ENCODE measurements around the gene NBR1.
"Not testable (repeated sequence)": the region's sequence is repeated elsewhere in the genome, so short reads cannot be mapped to it uniquely, and the experiment has no call there.

NBR1 gene

DNA sequence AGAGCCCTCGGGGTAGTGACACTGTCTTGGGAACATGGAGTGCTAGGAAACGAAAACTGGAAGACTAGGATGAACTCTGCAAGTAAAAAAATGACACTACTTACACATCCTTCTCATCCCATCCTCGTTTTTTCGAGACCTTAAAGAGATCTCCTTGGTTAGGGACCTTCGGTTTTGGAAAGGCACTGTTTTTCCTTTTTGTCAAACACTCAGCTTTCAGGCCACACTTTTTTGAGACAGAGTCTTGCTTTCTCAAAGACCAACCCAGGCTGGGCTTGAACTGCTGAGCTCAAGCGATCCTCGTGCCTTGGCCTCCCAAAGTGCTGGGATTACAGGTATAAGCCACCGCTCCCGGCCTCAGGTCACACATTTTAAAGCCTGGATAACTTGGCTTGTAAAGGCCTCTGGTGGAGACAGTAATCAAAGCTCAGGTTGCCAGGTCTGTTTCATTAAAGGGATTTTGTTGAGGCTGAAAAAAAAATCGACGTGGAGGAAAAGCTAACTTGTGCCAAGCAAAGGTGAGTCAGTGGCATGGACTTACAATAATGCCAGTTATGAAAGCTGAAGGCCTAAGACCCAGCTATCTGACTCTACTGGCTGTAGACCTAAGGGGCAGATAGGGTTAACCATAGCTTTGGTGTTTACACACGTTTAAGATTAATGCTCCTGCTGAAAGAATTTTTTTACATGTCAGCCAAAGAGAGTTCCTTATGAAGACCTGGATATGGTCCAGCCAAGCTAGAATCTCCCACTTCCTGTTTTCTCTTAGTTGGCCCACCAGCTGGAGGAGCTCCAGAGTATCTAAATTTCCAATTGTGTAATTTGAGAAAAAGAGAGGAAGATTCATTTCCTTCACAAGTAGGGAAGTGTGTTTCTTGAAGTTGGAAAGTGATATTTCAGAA is 823 bp downstream of the NBR1 start:
- no peaks in the 10 kb centered on the region for H3K27me3 ChIP-seq (ENCODE audit: low read depth)
- H3K4me1 ChIP-seq = peaks cover 11% of the 10 kb centered on the region
- H3K9me3 ChIP-seq = no peaks in the 10 kb centered on the region
- peak overlapping the region; percentile 64 for H3K4me3 ChIP-seq
- in situ Hi-C loops (cut with MboI; ENCODE audit: low sequenced_read_pairs) = no loop called here
- peaks cover 12% of the 10 kb centered on the region for H3K36me3 ChIP-seq (replicated peaks)
- peak; percentile 25 to 53 for DNase-seq (ENCODE audit: low spot score in 2 of 2)

DNA sequence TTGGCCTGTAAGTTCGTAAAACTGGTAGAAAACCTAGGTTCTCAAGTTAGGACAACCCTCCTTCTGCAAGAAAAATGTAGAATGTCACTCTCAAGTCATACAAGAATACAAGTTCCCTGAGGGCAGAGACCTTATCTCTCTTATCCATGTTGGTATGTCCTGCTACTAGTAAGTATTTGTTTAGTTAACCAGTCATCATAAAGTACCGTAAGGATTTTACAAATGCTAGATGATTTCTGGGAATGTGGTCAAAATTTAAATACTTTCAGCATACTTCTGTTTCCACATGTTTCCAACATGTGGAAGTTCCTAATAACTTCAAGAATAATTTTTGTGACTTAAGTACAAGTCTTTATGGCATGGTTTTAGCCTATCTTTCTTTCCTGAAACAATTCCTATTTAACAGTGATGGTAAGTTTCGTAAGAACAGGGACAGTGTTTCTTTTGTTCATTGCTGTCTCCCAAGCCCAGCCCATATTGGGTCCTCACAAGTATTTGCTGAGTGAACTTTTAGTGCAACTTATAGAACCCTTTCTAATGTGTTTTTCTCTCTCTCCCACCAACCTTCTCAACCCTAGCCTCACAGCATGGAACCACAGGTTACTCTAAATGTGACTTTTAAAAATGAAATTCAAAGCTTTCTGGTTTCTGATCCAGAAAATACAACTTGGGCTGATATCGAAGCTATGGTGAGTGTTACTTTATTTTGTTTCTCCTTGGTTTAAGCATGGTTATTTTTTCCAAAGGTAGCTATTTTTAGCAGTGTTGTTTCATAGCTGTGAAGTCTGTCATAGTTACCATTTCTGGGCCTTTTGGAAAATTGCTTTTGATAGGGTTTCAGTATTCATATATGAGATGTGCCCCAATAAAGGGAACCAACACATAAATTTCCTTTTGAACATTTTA is 4.5 kb downstream of the NBR1 start:
- Histone ChIP-seq H3K4me1 (peaks cover 15% of the 10 kb centered on the region), H3K36me3 (replicated peaks) (peaks cover 32% of the 10 kb centered on the region), H3K4me3 (no peak overlapping the region), H3K9me3 (no peaks in the 10 kb centered on the region), H3K27me3 (ENCODE audit: low read depth) (no peaks in the 10 kb centered on the region)
- DNase-seq (ENCODE audit: low spot score in 2 of 2) = no peak
- in situ Hi-C loops (cut with MboI; ENCODE audit: low sequenced_read_pairs) = no loop called here

- H3K36me3 ChIP-seq (replicated peaks) = peaks cover 32% of the 10 kb centered on the region
- no peak overlapping the region for H3K4me3 ChIP-seq
- no peaks in the 10 kb centered on the region for H3K9me3 ChIP-seq
- no peaks in the 10 kb centered on the region for H3K27me3 ChIP-seq (ENCODE audit: low read depth)
- H3K4me1 ChIP-seq = peaks cover 16% of the 10 kb centered on the region
- in situ Hi-C loops (cut with MboI; ENCODE audit: low sequenced_read_pairs) = no loop called here
- DNase-seq (ENCODE audit: low spot score in 2 of 2) = no peak
Measured at GRCh38 chr17:43176119-43176570, 5.1 kb downstream of the NBR1 start.

DNA sequence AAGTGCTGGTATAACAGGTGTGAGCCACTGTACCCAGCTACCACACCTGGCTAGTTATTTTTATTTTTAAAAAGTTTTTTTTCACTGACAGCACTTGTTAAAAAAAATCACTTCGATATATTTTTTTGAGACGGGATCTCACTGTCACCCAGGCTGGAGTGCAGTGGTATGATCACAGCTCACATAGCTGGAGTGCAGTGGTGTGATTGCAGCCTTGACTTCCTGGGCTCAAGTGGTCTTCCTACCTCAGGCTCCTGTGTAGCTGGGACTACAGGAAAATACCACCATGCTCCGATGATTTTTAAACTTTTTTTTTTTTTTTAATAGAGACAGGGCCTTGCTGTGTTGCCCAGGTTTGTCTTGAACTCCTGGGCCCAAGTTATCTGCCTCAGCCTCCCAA is 12.9 kb downstream of the NBR1 start:
- Histone ChIP-seq H3K4me3 (no peak overlapping the region), H3K27me3 (ENCODE audit: low read depth) (no peaks in the 10 kb centered on the region), H3K4me1 (peaks cover 8% of the 10 kb centered on the region; the same call in 1 of the 2 replicates), H3K36me3 (replicated peaks) (peaks cover 19% of the 10 kb centered on the region), H3K9me3 (no peaks in the 10 kb centered on the region)
- DNase-seq (ENCODE audit: low spot score in 2 of 2) = no peak
- in situ Hi-C loops (cut with MboI; ENCODE audit: low sequenced_read_pairs) = no loop called here

GRCh38 chr17:43186656-43187055 is 15.6 kb downstream of the NBR1 start:
- DNase-seq (ENCODE audit: low spot score in 2 of 2); H3K4me3 ChIP-seq; H3K27me3 ChIP-seq (ENCODE audit: low read depth); H3K4me1 ChIP-seq; in situ Hi-C loops (cut with MboI; ENCODE audit: low sequenced_read_pairs); H3K9me3 ChIP-seq: not testable (repeated sequence)
- peaks cover 32% of the 10 kb centered on the region for H3K36me3 ChIP-seq (replicated peaks)

- H3K4me1 ChIP-seq = no peaks in the 10 kb centered on the region
- H3K27me3 ChIP-seq (ENCODE audit: low read depth) = no peaks in the 10 kb centered on the region
- H3K4me3 ChIP-seq = no peak overlapping the region
- in situ Hi-C loops (cut with MboI; ENCODE audit: low sequenced_read_pairs) = no loop called here
- H3K9me3 ChIP-seq = no peaks in the 10 kb centered on the region
- no peak for DNase-seq (ENCODE audit: low spot score in 2 of 2)
- H3K36me3 ChIP-seq (replicated peaks) = peaks cover 78% of the 10 kb centered on the region
Measured at GRCh38 chr17:43193251-43193650, 22.2 kb downstream of the NBR1 start.

- in situ Hi-C loops (cut with MboI; ENCODE audit: low sequenced_read_pairs) = no loop called here
- Histone ChIP-seq H3K9me3 (no peaks in the 10 kb centered on the region), H3K4me1 (no peaks in the 10 kb centered on the region), H3K4me3 (no peak overlapping the region), H3K36me3 (replicated peaks) (peaks cover 68% of the 10 kb centered on the region), H3K27me3 (ENCODE audit: low read depth) (no peaks in the 10 kb centered on the region)
- DNase-seq (ENCODE audit: low spot score in 2 of 2) = no peak
Measured at GRCh38 chr17:43199633-43200032, 28.6 kb downstream of the NBR1 start.

GRCh38 chr17:43200127-43200526 is 29.1 kb downstream of the NBR1 start:
- in situ Hi-C loops (cut with MboI; ENCODE audit: low sequenced_read_pairs) = no loop called here
- no peak overlapping the region for H3K4me3 ChIP-seq
- H3K9me3 ChIP-seq = no peaks in the 10 kb centered on the region
- H3K36me3 ChIP-seq (replicated peaks) = peaks cover 63% of the 10 kb centered on the region
- DNase-seq (ENCODE audit: low spot score in 2 of 2) = no peak
- no peaks in the 10 kb centered on the region for H3K4me1 ChIP-seq
- no peaks in the 10 kb centered on the region for H3K27me3 ChIP-seq (ENCODE audit: low read depth)

DNA sequence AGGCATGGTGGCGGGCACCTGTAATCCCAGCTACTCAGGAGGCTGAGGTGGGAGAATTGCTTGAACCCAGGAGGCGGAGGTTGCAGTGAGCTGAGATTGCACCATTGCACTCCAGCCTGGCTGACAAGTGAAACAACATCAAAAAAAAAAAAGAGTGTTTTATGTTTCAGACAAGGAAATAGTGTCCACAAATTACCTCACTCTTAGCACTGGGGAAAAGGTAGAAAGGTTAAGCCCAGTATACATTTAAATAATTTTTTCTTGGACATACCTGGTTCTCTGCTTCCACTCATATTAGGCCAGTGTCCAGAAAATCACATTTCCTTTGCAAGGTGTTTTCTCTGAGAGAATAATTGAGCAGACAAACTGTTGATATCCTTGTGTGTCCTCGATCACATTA is 32.0 kb downstream of the NBR1 start:
- H3K4me3 ChIP-seq; in situ Hi-C loops (cut with MboI; ENCODE audit: low sequenced_read_pairs); DNase-seq (ENCODE audit: low spot score in 2 of 2); H3K9me3 ChIP-seq; H3K27me3 ChIP-seq (ENCODE audit: low read depth); H3K4me1 ChIP-seq: not testable (repeated sequence)
- peaks cover 46% of the 10 kb centered on the region for H3K36me3 ChIP-seq (replicated peaks)

- H3K4me3 ChIP-seq = no peak overlapping the region
- in situ Hi-C loops (cut with MboI; ENCODE audit: low sequenced_read_pairs) = no loop called here
Measured at GRCh38 chr17:43210576-43210975, 39.6 kb downstream of the NBR1 start.

GRCh38 chr17:43211123-43211479 is 40.1 kb downstream of the NBR1 start:
- H3K36me3 ChIP-seq (replicated peaks) = no peaks in the 10 kb centered on the region
- no peaks in the 10 kb centered on the region for H3K9me3 ChIP-seq
- H3K4me1 ChIP-seq = peaks cover 17% of the 10 kb centered on the region
- H3K27me3 ChIP-seq (ENCODE audit: low read depth) = no peaks in the 10 kb centered on the region
- peak overlapping the region; percentile 46 for H3K4me3 ChIP-seq
- no peak for DNase-seq (ENCODE audit: low spot score in 2 of 2)
- in situ Hi-C loops (cut with MboI; ENCODE audit: low sequenced_read_pairs) = no loop called here

More at GRCh38 chr17:43210576-43210975, 39.6 kb downstream of the NBR1 start:
- Histone ChIP-seq H3K9me3 (no peaks in the 10 kb centered on the region), H3K27me3 (ENCODE audit: low read depth) (no peaks in the 10 kb centered on the region), H3K4me1 (peaks cover 17% of the 10 kb centered on the region), H3K36me3 (replicated peaks) (no peaks in the 10 kb centered on the region)
- no peak for DNase-seq (ENCODE audit: low spot score in 2 of 2)

DNA sequence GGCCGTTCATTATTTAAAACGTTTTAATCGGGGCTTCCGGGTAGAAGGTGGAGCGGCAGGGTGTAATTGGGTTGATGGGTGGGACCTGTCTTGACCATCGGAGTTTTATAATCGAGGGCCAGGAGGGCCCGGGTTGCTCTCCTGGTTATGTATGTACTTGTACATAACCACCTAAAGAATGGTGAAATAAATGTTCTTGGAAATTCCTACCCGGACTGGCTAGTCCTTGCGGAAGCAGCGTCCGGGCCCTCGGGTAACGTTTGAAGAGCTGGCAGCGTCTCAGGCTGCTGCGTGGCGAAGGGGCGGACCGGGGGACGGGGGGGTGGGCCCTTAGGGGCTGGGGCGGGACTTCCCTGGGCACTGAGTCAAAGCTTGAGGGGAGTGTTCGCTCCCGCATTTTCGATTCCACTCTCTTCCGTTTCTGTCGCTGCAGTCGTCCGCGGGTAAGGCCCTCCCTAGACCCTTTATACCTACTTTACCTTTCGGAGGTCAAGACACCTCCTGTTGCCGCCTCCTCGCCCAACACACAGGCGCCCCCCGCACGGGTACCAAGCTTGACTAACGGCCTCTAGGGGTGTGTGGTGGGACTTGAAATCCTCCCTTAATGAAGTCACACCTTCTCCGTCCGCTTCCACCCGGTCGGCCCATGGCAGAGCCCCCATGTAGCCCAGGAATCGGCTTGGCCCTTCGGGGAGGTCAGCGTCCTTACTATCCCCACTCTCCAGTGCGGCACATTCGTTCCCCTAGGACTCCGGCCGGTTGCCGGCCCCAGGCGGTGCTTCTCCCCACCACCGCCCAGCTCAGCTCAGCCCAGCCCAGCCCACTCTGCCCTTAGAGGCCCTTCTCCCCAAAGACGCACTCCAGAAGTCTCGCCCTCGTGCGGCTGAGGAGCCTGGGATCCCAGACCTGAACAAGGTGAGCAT is 40.7 kb downstream of the NBR1 start, which contains the start of gene TMEM106A:
Gene TMEM106A, plus strand, starts transcription at position 396 of the 923 bp plus-strand sequence. CDS start 1,167 bp downstream, outside the sequence.
- in situ Hi-C loops (cut with MboI; ENCODE audit: low sequenced_read_pairs) = no loop called here
- Histone ChIP-seq H3K27me3 (ENCODE audit: low read depth) (no peaks in the 10 kb centered on the region), H3K4me1 (peaks cover 17% of the 10 kb centered on the region), H3K36me3 (replicated peaks) (no peaks in the 10 kb centered on the region), H3K4me3 (peak within 1 kb of the TSS; percentile 46), H3K9me3 (no peaks in the 10 kb centered on the region)
- peak; percentile 67 to 82 for DNase-seq (ENCODE audit: low spot score in 2 of 2)

Data from HAP-1 (cell line).